Endothelial cell of umbilical vein (primary cell): ENCODE data around the gene DEFB129. TPM values are rescaled to one million over a fixed set of nuclear protein-coding genes. Genes with fewer than 3 reads are reported as not detected.

Experiments used
- BruUV-seq: library from RNA; stranded (reverse); fragments of 400-500 nt; replicated peaks from 2 replicates; lab custom pipeline; 2021; lab: Mats Ljungman, UMichigan
- CTCF ChIA-PET: fragments of 300-600, 350-600 bp; sonication (Branson Sonifier 250); formaldehyde crosslinking; loops from one replicate; lab custom pipeline; 2021; ENCODE audit warnings: antibody characterized with exemption, inconsistent platforms; lab: Charles Lee
- POLR2A ChIA-PET: fragments of 300-600, 350-600 bp; sonication (Branson Sonifier 250); formaldehyde crosslinking; loops from one replicate; lab custom pipeline; 2021; ENCODE audit warnings: antibody characterized with exemption, inconsistent platforms; lab: Charles Lee
- DNase-seq: peaks from one replicate; pipeline ENCODE4 v3.0.0-alpha.2; 2011; ENCODE audit warnings: low read depth, low spot score
- FAIRE-seq: peaks from 2 replicates; lab custom pipeline; 2011; peaks lifted over from hg19 to GRCh38; lab: Jason Lieb, UNC
- H2AFZ ChIP-seq: 2 replicates; pipeline ENCODE4 v1.6.0; 2012; ENCODE audit warnings: low read depth, low read length, control low read depth, inconsistent platforms
- H3K27ac ChIP-seq: 2 replicates; pipeline ENCODE4 v1.5.1; 2011; ENCODE audit warnings: low read depth, mild to moderate bottlenecking, control low read depth, low read length, moderate library complexity; ENCODE audit not compliant: insufficient read depth
- H3K27me3 ChIP-seq, 2 experiments: 2 replicates each; pipeline versions ENCODE4 v1.6.0 to v1.6.1; 2011; ENCODE audit warnings: low read length in 2 of 2, mixed read lengths in 1 of 2; ENCODE audit not compliant: control insufficient read depth in 2 of 2, insufficient read depth in 2 of 2
- H3K36me3 ChIP-seq, 2 experiments: 2 replicates in 1 of 2; 3 replicates in 1 of 2; pipeline ENCODE4 v1.5.1; 2011; ENCODE audit warnings: low read length in 2 of 2, mild to moderate bottlenecking in 1 of 2, moderate library complexity in 1 of 2; ENCODE audit not compliant: control insufficient read depth in 2 of 2, insufficient read depth in 2 of 2; ENCODE audit errors: extremely low read depth in 1 of 2
- H3K4me1 ChIP-seq: 3 replicates; pipeline ENCODE4 v1.5.1; 2011; ENCODE audit warnings: mild to moderate bottlenecking, low read length; ENCODE audit not compliant: control insufficient read depth, insufficient read depth; ENCODE audit errors: extremely low read depth
- H3K4me2 ChIP-seq: 2 replicates; pipeline ENCODE4 v1.6.1; 2011; ENCODE audit warnings: low read length, control low read depth, mixed read lengths; ENCODE audit not compliant: insufficient read depth
- H3K4me3 ChIP-seq, 3 experiments: fragments of 200-600 bp in 1 of 3; sonication (generic), shearing (Covaris generic) in 1 of 3; replicated peaks in 1 of 3; 2 replicates each; pipeline ENCODE4 v1.5.1; 2011 to 2016; ENCODE audit warnings: control low read depth in 3 of 3, low read length in 3 of 3, mild to moderate bottlenecking in 2 of 3, inconsistent platforms in 1 of 3, low read depth in 1 of 3, moderate library complexity in 1 of 3; ENCODE audit not compliant: insufficient read depth in 1 of 3
- H3K79me2 ChIP-seq: 2 replicates; pipeline ENCODE4 v1.6.0; 2012; ENCODE audit warnings: low read length, inconsistent platforms; ENCODE audit not compliant: control insufficient read depth, insufficient read depth
- H3K9ac ChIP-seq: replicated peaks from 2 replicates; pipeline ENCODE3; 2011; ENCODE audit warnings: low read length, control low read depth; ENCODE audit not compliant: insufficient read depth; ENCODE audit errors: extremely low read depth
- H3K9me1 ChIP-seq: replicated peaks from 3 replicates; pipeline ENCODE4 v1.6.0; 2011; ENCODE audit warnings: mild to moderate bottlenecking, low read length; ENCODE audit not compliant: control insufficient read depth, insufficient read depth; ENCODE audit errors: extremely low read depth
- H3K9me3 ChIP-seq: replicated peaks from 2 replicates; pipeline ENCODE4 v1.5.1; 2012; ENCODE audit warnings: low read length, inconsistent platforms; ENCODE audit not compliant: control insufficient read depth, insufficient read depth
- H4K20me1 ChIP-seq: replicated peaks from 2 replicates; pipeline ENCODE3; 2011; ENCODE audit warnings: mild to moderate bottlenecking, low read length; ENCODE audit not compliant: control insufficient read depth, insufficient read depth; ENCODE audit errors: extremely low read depth
- EZH2 ChIP-seq: IDR thresholded peaks from 2 replicates; pipeline ENCODE4 v1.6.1; 2012; ENCODE audit warnings: borderline replicate concordance, low read depth, mild to moderate bottlenecking, moderate library complexity, low read length, inconsistent platforms; ENCODE audit not compliant: severe bottlenecking
- FOS ChIP-seq: IDR thresholded peaks from 2 replicates; pipeline ENCODE4 v1.6.1; 2011; ENCODE audit warnings: mild to moderate bottlenecking, low read length, moderate library complexity, borderline replicate concordance; ENCODE audit not compliant: insufficient read depth
- GATA2 ChIP-seq: IDR thresholded peaks from 2 replicates; pipeline ENCODE4 v1.7.0; 2011; ENCODE audit warnings: low read depth, mild to moderate bottlenecking, moderate library complexity, mixed read lengths, low read length; ENCODE audit not compliant: insufficient read length, insufficient read depth
- JUN ChIP-seq: IDR thresholded peaks from 2 replicates; pipeline ENCODE4 v1.6.1; 2011; ENCODE audit warnings: borderline replicate concordance, low read depth; ENCODE audit not compliant: insufficient read length, insufficient read depth
- MAX ChIP-seq: IDR thresholded peaks from 2 replicates; pipeline ENCODE4 v1.6.1; 2011; ENCODE audit not compliant: insufficient read depth, insufficient read length
- MYC ChIP-seq: IDR thresholded peaks from one replicate; pipeline ENCODE4 v1.6.1; 2011; ENCODE audit warnings: mild to moderate bottlenecking, low read depth, low read length
- POLR2A ChIP-seq: IDR thresholded peaks from 2 replicates; pipeline ENCODE4 v1.6.1; 2012; ENCODE audit warnings: low read depth, mild to moderate bottlenecking, control low read depth, low read length
- POLR2AphosphoS5 ChIP-seq: IDR thresholded peaks from 2 replicates; pipeline ENCODE4 v1.6.1; 2012; ENCODE audit warnings: low read depth, mild to moderate bottlenecking, control low read depth, low read length, moderate library complexity; ENCODE audit not compliant: insufficient read depth
- dilution Hi-C: fragments of 300-500 bp; cut with MboI; formaldehyde crosslinking; loops from one replicate; pipeline ENCODE4 v1.15.0; 2019; ENCODE audit warnings: low sequenced_read_pairs; ENCODE audit not compliant: extremely low pct_ligation_motif_present
- intact Hi-C: fragments of 100-400 bp; cut with micrococcal nuclease; formaldehyde crosslinking; loops from one replicate; pipeline ENCODE4 v1.10.0; 2022
- polyA plus RNA-seq, 4 experiments: library from polyadenylated mRNA; depleted of rRNA in 3 of 4; stranded (reverse) in 3 of 4; unstranded in 1 of 4; fragments of >200 nt; gene quantifications; 2 replicates each; pipeline versions ENCODE4 v1.2.1 to v1.2.3, GENCODE V29; 2011 to 2012; ENCODE audit warnings: missing spikeins in 1 of 4
- total RNA-seq: library from RNA; stranded (reverse); gene quantifications from 2 replicates; pipeline ENCODE4 v1.2.3, GENCODE V29; 2021
- TF ChIP-seq, protein P1 (sequence below), 2 donors: IDR thresholded peaks; 1 replicate in 1 of 2; 2 replicates in 1 of 2; pipeline ENCODE4 v1.5.1; 2011; ENCODE audit warnings: low read length in 2 of 2, mild to moderate bottlenecking in 2 of 2, moderate library complexity in 2 of 2, control low read depth in 1 of 2, inconsistent platforms in 1 of 2, low read depth in 1 of 2; ENCODE audit not compliant: insufficient read depth in 1 of 2; ENCODE audit errors: extremely low read depth in 1 of 2

The DEFB129 gene
- total and polyA plus RNA-seq, 2 donors (not counting 3 experiments of a cell fraction or from before 2014, with no cell fraction given) = not detected

GRCh38 chr20:263701-264100 lies 36.6 kb downstream of the DEFB129 start:
- FAIRE-seq (no peak), DNase-seq (no peak)
- Histone ChIP-seq H3K4me2 (no peak overlapping the region), H3K36me3 (no peaks in the 10 kb centered on the region), H3K27me3 (peaks cover 1 to 4% of the 10 kb centered on the region in 2 experiments), H3K9ac (no peak overlapping the region), H3K4me3 (no peak overlapping the region), H3K27ac (no peak overlapping the region), H3K9me3 (no peaks in the 10 kb centered on the region), H4K20me1 (no peaks in the 10 kb centered on the region), H3K9me1 (no peaks in the 10 kb centered on the region), H2AFZ (no peak overlapping the region), H3K4me1 (peaks cover 3% of the 10 kb centered on the region), H3K79me2 (no peaks in the 10 kb centered on the region)
- intact Hi-C loops (no loop called here), dilution Hi-C loops (no loop called here)
- CTCF ChIA-PET = interaction anchor here (1.4 to 8.3 kb wide), 3 partner anchors 23 to 67 kb away, joined by 3 to 66 read pairs (median 3); no protein-coding TSS in a partner anchor
- BruUV-seq = no TSS peak
- TF ChIP-seq EZH2 = no peak
- TF ChIP-seq POLR2A = no peak
- no peak for TF ChIP-seq POLR2AphosphoS5
- TF ChIP-seq FOS = no peak
- TF ChIP-seq, protein P1, sequence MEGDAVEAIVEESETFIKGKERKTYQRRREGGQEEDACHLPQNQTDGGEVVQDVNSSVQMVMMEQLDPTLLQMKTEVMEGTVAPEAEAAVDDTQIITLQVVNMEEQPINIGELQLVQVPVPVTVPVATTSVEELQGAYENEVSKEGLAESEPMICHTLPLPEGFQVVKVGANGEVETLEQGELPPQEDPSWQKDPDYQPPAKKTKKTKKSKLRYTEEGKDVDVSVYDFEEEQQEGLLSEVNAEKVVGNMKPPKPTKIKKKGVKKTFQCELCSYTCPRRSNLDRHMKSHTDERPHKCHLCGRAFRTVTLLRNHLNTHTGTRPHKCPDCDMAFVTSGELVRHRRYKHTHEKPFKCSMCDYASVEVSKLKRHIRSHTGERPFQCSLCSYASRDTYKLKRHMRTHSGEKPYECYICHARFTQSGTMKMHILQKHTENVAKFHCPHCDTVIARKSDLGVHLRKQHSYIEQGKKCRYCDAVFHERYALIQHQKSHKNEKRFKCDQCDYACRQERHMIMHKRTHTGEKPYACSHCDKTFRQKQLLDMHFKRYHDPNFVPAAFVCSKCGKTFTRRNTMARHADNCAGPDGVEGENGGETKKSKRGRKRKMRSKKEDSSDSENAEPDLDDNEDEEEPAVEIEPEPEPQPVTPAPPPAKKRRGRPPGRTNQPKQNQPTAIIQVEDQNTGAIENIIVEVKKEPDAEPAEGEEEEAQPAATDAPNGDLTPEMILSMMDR (IDR thresholded peaks at IDR 0.05; ENCODE audit: extremely low read depth in 1 of 2, insufficient read depth in 1 of 2, low read depth in 1 of 2, low read length in 2 of 2) = no peak
- TF ChIP-seq JUN = no peak
- TF ChIP-seq MYC = no peak
- no peak for TF ChIP-seq GATA2
- no peak for TF ChIP-seq MAX
- POLR2A ChIA-PET = no interaction called here
